Non-pigmented ciliary epithelial cell (primary cell): ENCODE data around the gene DCAF6.
"Not testable (repeated sequence)": the region's sequence is repeated elsewhere in the genome, so short reads cannot be mapped to it uniquely, and the experiment has no call there.

Source experiments
- DNase-seq: peaks from one replicate; pipeline ENCODE4 v3.0.0-alpha.2; 2010; ENCODE audit warnings: low read depth

Gene DCAF6

DNA sequence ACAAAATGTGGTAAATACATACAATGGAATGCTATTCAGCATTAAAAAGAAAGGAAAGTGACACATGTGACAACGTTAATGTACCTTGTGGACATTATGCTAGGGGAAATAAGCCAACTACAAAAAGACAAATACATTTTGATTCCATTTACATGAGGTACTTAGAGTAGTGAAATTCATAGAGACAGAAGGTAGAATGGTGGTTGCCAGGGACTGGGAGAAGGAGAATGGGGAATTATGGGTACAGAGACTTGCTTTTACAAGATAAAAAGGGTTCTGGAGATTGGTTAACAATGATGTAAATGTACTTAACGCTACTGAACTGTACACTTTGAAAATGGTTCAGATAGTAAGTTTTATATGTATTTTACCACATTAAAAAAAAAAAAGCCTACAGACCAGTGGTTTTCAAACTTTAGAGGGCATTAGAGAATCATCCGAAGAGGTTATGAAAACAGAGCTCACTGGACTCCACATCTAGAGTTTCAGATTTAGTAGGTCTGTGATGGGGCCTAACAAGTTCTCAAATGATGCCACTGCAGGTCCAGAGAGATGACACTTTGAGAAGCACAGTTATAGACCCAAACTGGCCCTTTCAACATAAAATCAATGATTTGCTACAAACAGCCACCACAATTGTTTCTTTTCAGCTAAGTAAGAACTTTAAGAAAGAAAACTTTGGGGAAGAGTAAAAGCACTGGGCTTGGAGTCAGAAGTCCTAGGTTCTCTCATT lies 13.0 kb upstream of the DCAF6 start:
- no peak for DNase-seq

DNA sequence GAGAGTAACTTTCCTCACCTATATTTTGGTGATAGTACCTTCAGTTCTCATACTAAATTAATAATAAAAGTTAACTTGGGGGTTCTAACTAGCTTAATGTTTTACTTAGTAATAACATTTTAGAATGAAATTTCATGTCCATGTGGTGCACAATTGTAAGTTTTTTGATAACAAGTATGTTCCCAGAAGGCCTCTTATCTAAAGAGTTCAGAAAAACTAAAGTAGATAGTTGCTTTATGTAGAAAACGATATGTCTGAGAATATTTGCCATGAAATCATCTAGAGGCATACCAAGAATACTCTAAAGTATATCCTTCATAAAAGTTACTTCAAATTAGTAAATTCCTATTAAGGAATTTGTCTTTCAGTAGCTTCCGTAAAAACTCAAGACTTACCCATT lies 12.4 kb upstream of the DCAF6 start:
- DNase-seq: no peak

DNA sequence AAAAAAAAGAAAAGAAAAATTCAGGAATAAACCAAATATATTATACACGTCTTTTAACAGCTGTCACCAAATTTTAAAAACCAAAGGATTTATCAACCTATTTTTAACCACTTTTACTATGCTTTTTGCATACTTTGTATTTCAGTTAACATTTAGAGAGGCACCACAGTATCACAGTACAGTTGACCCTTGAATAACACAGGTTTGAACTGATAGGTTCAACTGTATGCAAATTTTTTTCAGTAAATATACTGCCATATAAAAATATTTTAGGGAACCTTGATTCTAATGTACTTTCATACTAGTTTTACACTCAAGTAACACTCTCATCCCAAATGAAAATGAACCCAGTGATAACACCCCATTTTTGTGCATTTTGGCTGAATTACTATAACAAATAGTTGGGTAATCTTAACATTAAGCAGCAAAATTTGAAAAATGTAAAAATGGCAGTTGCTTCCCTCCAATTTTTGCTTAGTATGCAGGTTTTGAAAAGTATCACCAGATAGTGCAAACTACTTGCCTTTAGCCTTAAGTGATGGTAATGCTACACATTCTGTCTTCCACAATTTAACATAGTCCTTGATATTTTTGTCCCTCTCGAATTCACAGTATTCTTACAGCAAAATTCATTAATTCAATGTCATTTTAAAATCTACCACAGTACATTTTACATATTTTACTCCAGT lies 11.8 kb upstream of the DCAF6 start:
- DNase-seq: no peak

DNA sequence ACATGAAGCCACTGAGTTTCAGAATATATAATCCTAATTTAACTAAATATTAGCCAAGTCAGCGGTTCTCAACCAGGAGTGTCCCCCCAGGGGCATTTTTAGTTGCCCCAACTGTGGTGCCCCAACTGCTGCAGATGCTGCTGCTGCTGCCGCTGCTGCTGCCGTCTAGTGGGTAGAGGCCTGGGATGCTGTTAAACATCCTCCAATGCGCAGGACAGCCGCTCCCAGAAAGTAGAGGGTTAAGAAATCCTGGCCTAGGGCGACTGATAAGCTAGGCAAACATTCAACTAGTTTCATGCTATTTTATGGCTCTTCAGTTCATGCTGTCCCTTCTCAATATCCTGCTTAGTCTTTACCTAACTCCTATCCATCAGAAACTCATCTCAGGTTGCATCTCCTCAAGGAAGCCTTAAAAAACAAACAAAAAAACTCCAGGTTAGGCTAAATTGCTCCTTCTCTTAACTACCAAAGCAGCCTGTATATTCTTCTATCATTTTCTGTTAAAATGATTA lies 9.9 kb upstream of the DCAF6 start:
- no peak for DNase-seq

DNA sequence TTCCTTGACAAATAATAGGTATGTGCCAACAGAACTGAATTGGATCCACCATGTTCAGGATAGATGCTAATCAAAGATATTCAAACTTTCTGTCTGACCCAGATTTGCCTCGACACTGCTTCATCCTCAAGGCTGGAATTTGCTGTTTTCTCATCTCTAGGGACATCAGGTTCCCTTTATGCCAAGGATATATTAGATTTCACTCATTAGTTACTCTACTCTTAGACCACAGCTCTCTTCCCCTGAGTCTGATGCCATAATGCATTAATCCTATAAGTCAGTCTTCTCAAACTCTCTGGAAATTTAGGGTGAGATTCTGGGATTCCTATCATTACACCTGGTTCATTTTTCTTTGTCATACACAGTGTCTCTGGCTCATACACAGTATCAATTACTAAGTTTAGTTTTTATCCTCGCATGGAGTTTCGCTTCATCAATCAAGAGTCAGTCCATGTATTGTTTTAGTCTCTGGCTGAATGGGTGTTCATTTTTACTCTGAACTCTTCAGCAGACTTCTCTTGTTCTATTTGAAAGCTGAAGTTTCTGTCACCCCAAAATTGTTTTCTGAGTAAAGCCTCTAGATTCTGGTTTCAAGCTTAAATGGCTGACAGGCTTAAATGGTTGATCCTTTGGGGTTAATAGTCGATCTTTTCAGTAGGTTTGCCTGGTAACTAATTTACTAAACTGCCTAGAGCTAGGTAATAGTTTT lies 9.3 kb upstream of the DCAF6 start:
- no peak for DNase-seq

DNA sequence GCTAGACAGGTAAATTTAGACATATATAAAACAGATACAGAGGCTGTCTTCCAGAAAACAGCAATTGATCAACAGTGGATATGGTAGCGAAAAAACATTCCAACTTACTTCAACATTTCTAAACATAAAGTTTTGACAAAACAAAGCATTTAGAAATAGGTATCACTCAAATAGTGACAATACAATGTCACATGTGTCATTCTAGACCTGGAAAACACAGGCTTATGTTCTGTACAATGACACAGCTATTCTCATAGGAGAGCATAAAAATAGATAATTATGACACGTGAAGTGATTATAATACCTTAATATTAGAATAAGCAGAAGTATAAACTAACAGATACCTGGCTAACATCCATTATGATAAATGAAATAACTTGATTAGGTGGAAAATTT lies 8.0 kb upstream of the DCAF6 start:
- DNase-seq: no peak

DNA sequence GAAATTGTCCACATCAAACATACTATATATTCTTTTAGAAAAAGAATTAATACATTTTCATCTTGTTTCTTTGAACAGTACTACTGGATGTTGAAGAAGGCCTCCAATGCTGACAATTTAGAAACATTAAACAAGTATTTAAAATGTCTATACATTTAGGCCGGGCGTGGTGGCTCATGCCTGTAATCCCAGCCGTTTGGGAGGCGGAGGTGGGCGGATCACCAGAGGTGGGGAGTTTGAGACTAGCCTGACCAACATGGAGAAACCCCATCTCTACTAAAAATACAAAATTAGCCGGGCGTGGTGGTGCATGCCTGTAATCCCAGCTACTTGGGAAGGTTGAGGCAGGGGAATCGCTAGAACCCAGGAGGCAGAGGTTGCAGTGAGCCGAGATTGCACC lies 7.6 kb upstream of the DCAF6 start:
- not testable (repeated sequence) for DNase-seq

DNA sequence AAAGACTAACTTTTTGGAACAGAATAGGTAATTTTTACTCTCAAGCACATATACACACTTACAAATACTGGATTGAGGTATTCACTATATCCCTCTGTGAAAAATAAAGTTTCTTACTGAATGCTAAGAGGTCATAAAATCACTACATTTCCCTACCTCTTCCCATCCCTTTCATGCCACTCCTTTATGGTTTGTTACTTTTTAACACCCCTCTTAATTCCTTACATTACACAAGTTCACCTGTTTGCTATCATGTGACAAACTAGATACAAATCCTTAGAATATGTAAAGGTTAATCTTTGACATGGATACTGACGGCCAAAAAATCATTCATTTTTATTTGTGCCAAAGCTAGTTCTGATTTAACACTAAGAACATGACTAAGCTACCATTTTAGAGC lies 6.8 kb upstream of the DCAF6 start:
- no peak for DNase-seq

DNA sequence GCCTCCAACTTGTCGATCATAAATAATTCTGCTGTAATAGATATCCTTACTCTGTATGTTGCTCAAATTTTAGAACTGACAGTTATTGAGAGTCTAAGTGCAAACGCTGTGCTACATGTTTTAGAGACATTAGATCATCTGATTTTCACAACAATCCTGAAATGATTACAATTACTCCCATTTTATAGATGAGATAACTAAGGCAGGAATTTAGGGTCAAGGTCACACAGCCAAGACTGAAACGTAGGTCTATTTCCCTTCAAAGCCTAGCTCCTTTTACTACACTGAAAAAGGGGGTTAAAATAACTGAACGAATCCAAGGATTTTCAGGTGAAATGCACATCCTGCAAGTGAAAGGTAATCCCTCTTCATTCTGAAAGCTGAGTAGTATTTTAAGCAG lies 2.7 kb upstream of the DCAF6 start:
- no peak for DNase-seq

DNA sequence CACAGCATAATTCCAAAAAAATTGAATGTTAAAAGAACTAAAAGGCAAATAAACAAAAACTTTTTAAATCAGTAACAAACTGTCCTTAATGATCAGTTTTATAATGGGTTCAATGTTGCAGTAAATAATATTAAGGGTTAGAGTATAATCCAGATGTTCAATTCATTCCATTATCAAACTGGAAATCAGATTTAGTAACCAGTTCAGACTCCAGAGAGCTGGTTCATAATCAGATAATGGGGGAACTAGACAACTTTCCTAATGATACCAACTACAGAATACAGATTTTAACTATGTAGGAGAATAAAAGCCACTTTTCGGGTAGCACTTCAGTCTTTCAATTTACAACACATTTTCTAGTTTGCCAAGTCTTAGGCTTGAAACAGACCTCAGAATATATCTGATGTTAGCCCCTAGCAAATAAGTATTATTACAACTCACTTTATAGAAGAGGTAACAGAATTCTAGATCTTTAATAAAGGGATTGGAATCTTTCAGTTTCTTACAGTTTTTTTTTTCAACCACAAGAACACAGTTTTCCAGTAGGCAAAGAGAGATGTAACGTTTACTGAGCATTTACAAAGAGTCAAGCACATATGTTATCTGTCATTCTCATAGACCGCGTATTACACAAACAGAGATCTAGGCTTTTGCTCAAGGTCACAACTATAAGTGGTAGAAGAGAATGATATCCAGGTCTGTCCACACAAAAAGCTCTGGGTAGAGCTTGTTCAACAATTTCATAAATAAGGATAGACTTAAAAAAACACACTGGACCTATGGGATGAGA lies 1.9 kb upstream of the DCAF6 start:
- DNase-seq: no peak

DNA sequence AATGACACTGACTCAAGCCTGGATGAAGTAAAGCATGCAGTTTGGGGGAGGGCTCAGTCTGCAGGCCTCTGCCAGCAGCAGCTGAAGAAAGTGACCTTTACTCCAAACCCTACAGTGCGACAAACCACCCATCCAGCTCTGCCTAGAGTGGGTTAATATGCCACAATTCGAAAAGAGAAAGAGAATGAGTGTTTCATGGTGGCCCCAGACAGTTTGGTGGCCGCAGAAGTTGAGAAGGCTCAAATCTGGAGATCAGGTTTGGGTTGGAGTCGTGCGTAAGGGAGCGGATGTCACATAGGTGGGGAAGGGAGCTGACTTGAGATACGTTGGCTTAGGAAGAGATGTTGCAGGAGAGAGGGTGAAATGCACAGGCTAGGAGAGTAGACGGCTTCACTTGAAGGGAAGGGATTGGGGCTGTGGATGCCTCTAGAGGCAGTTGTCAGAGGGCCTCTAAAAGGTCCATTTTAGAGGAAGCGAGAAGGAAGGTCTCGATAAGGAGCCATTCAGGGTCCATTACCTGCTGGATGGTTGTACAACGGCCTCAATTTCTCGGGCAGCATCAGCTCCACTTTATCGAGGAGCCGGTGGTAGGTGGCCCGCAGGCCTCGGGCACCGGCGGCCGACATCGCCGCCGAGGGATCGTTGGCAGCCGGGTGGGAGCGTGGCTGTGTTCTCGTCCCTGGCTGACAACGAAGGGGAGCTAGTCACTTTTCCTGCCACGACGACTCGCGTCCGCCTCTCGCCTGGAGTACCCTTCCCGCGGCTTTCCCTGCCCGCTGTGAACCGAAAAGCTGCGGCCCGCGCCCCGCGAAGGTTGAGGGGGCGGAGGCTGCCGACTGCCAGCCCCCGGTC lies 1.0 kb upstream of the DCAF6 start:
- DNase-seq: no peak

DNA sequence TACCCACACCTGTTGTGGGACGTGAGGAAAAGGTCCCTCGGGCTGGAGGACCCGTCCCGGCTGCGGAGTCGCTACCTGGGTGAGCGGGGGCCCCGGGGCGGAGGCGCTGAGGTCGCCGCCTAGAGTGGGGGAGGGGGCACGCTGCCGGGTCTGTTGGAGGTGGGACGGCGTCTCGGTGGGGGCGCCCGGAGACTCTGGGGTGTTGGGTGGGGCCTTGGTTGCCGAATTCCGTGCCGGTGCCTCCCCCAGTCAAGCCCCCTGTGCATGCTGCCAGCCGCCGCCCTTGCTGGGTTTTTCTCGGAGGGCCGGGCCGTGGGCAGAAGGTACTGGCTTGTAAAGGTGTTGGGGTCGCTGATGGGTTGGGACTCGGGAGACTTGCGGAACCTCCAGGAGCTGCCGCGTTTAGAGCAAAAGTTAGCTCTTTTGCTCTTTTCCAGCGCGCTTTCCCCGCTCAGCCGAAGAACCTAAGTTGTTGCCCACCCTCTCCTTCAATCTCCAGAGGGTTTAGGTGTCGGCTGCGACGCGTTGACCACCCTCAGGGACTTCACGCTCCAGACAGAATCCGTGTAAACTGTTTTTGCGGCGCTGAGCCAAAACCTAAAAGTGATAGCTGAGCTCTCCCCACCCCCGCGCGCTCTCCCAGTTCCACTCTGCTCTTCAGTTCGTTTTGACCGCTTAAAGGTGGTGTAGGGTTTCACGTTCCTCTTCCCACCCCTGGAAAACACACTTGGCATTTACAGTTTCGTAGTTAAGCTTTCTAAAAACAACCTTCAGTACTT lies 636 bp downstream of the DCAF6 start, which contains the start of gene MPC2:
MPC2 (minus strand) TSS at position 143 of the 779 bp plus-strand sequence. CDS start 1,231 bp downstream, outside the sequence.
- no peak for DNase-seq

DNA sequence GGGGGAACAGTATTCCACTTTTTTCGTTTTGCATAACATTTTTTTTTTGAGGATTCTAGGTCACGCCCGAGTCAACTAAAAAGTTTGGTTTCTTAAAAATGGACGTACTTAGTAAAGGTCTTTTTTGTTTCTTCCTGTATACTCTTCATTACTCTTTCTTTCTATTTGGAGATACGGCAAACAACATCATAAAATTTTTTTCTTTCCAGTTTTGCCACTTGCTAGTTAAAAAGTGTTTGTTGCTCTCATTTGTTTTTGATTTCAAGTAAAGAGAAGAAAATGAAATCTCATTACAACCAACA lies 1.2 kb downstream of the DCAF6 start:
- DNase-seq: no peak

DNA sequence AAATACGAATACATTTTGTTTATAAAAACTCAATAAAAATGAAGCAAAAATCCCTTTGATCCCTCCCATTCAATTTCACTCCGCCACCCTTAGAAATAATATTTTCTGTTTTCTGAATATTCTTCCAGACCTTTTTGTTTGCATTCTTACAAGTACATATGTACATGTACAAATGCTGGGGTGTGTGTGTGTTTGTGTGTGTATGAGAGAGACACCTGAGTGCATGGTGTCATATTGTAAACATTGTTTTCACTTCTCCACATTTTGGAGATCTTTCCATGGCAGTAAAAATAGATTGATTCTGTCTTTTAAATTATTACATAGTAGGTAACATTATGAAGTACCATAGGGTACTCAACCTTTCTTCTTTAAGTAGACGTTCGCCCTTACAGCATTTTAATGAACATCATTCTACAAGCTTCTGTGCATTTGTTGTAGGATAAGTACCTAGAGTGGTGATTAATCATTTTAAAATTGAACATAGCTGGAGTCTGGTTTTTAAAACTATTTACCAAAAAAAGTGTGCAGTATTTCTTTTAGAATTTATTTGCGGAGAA lies 1.7 kb downstream of the DCAF6 start:
- no peak for DNase-seq

DNA sequence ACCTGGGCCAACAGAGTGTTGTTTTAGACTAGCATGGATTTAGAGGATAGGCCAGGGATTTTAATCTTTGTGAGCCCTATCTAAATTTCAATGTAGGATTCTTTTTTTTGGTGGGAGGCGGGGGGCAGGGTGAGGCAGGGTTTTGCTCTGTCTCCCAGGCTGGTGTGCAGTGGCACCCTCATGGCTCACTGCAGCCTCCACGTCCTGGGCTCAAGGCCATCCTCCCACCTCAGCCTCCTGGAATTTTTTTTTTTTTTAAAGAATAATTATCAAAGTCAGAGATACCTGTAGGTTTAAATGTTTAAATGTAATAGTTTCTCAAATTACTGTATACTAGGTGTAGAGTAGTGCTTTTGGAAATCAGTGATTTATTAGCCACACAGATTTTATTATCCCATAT lies 3.8 kb downstream of the DCAF6 start:
- no peak for DNase-seq

DNA sequence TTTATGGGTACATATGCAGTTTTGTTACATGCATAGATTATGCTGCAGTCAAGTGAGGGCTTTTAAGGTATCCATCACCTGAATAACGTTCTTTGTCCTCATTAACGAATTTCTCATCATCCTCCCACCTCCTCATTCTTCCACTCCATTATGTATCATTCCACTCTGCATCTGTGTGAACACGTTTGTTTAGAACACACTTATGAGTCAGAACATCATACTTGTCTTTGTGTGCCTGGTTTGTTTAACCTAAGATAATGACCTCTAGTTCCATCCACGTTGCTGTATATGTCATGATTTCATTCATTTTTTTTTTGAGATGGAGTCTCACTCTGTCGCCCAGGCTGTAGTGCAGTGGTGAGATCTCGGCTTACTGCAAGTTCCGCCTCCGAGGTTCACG lies 7.1 kb downstream of the DCAF6 start:
- DNase-seq: no peak

DNA sequence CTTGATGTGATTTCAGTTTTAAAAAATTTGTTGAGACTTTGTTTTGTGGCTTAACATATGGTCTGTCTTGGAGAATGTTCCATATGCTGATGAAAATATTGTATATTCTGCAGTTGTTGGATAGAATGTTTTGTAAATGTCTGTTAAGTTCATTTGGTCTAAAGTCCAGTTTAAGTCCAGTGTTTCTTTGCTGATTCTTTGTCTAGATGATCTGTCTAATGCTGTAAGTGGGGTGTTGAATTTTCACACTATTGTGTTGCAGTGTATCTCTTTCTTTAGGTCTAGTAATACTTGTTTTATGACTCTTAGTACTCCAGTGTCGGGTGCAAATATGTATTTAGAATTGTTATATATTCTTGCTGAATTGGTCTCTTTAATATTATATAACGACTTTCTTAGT lies 11.2 kb downstream of the DCAF6 start:
- no peak for DNase-seq

DNA sequence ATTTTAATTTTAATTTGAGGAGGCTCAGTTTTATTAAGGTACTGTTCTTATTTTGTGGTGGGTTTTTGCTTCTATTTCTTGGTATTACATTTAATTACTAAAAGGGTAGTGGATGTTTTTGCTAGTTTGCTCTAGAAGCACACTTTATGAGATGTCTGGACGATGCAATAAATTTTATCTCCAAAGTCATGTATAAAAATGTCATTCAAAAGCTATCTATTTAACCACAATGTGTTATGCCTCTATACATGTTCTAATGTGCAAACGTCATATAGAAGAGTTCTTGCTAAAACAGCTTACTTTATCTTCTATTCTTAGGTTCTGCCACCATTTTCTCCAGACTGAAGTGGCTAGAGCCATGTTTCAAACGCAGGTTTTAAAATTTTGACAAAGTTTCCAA lies 13.3 kb downstream of the DCAF6 start:
- no peak for DNase-seq

DNA sequence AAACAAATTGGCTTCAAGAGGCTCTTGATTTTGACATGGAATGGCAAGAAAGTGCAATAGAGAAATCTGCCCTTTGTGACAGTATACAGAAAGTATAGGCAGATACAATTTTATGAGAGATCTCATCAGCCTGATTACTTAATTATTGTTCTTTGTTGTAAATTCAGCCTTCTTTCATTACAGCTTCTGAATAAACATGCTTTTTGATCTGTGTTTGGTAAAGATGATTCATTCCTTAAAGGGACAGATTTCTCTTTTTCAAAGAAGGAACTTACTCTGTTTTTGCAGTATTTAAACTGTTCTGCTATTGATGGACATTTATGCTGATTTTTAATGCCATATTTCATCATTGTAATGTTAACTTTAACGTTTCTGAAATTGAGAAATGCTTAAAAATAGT lies 14.1 kb downstream of the DCAF6 start:
- DNase-seq: no peak

DNA sequence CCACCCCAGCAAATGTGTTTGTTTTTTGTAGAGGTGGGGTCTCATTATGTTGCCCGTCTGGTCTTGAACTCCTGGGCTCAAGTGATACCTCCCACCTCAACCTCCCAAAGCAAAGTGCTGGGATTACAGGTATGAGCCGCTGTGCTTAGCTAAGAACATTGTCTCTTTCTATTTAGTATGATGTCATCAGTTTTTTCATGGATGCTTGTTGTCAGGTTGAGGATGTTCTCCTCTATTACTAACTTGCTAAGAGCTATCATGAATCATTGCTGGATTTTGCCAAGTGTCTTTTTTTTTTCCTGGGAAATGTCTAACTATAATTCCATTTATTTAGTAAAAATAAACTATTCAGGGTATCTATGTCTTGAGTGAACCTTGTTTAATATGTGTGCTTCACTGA lies 19.4 kb downstream of the DCAF6 start:
- DNase-seq: no peak
